Central memory CD4-positive, alpha-beta T cell (primary cell): Measurements from ENCODE around the gene SEMA6A.

Experiments
- DNase-seq: peaks from one replicate; pipeline ENCODE4 v3.0.0; 2022
- total RNA-seq, 3 experiments: gene quantifications; one replicate each; lab custom pipeline; 2026; lab: John Stamatoyannopoulos, UW

SEMA6A gene, protein sequence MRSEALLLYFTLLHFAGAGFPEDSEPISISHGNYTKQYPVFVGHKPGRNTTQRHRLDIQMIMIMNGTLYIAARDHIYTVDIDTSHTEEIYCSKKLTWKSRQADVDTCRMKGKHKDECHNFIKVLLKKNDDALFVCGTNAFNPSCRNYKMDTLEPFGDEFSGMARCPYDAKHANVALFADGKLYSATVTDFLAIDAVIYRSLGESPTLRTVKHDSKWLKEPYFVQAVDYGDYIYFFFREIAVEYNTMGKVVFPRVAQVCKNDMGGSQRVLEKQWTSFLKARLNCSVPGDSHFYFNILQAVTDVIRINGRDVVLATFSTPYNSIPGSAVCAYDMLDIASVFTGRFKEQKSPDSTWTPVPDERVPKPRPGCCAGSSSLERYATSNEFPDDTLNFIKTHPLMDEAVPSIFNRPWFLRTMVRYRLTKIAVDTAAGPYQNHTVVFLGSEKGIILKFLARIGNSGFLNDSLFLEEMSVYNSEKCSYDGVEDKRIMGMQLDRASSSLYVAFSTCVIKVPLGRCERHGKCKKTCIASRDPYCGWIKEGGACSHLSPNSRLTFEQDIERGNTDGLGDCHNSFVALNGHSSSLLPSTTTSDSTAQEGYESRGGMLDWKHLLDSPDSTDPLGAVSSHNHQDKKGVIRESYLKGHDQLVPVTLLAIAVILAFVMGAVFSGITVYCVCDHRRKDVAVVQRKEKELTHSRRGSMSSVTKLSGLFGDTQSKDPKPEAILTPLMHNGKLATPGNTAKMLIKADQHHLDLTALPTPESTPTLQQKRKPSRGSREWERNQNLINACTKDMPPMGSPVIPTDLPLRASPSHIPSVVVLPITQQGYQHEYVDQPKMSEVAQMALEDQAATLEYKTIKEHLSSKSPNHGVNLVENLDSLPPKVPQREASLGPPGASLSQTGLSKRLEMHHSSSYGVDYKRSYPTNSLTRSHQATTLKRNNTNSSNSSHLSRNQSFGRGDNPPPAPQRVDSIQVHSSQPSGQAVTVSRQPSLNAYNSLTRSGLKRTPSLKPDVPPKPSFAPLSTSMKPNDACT
- total RNA-seq, result 0 reads per million in 3 experiments

DNA sequence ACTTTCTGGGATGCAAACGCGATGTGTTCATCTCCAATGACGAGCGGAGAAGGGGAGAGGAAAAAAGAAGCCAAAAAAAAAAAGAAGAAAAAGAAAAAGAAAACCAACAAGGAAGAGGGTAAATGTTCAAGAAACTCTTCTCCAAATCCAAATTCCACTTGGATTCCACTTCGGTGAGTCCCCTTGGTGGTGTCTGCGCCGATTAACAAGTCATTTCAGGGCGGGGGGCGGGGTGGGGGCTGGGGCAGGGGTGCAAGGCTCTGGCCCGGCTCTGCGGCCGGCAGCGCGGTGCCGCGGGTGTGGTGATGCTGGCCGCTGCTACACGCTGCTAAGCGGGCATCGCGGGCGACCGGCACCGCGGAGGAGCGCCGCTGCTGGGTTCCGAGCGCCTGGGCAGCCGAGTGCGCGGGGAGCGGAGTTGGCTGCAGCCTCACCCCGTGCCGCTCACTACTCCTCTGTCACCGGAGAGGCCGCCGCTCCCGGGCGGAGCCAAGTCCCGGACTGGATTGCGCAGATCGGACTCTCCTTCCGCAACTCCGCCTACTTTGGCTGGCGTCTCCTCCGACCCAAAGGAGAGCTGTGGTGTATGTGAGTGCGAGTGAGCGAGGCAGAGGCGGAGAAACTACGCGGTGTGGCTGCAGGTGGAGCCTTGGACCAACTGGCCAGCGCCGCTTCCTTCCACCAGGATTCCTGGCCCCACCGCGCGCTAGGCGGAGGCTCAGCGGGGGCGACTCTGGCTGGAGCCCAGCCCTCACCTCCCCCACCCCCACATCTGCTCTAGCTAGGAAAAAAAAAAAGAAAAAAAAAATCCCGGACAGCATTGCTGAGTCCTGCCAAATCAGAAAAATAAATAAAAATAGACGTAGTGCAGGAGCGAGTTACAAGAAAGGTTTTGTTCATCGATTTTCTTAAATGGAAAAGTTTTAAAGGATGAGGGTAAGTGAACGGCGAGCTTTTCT is at the start of gene SEMA6A:
TSS of gene SEMA6A (minus strand) at position 457 of the 959 bp plus-strand sequence. CDS start 69,879 bp downstream, outside the sequence.
- no peak for DNase-seq

DNA sequence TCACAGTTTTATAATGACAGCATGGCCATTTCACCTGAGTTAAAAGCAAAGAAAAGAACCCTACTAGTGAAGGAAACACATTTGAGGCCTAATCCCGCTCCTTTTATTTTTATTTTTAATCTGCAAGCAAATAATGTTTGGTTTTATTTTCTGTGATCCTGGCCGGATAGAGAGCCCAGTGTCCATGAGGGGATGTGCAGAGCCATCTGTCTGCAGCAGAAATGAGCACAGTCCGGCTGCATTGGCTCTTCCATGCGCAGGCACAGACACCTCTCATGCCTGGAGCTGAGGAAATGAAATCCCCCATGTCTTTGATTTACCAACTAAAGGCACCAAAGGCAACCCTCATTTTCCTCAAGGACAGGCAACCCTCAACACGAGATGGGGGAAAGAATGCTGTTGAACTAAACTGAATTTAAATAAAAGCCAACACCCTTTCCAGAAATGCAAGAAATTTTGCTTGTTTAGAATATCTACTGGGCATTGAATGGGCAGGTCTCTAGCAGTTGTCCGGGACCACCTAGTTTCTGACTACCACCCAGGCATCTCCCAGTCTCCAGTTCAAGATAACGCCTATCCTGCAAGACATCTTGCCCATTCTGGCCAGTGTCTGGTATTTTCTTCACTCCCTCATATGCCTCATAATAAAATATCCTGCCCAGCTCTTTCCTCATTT is 47.9 kb upstream of the SEMA6A start:
- DNase-seq, result no peak

DNA sequence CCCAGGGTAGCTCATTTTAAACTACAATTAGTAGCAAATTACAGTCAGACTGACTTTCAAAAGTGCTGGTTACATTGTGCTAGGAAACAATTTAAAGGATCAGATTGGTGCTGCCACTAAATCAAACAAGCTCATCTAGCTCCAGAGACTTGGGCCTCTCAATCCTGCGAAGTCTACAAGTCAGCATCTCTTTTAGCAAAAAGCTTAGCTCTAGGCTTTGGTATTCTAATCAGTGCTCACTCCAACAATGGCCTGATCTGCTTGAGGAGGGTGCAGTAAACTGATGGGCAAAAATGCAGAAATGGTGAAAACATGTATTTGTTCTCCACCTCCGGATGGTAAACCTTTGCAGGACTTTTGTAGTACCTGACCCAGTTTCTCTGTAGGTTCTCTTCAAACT is 47.0 kb upstream of the SEMA6A start:
- no peak for DNase-seq

DNA sequence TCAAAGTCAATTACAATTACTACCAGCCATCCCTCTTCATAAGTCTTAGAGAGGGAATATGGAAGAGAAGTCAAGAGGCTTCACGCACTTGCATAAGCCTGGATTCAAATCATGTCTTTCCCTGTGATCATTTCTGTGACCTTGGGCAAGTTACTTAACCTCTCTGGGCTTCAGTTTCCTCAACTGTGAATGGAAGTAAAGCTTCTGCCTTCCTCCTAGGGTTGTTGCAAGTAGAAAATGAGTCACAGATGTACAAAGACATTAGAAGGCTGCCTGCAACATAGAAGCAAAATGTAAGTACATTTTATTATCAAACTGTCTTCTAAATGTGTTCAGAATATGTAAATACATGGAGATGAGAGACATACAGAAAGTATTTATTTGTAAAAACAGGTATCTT is 42.3 kb upstream of the SEMA6A start:
- no peak for DNase-seq

DNA sequence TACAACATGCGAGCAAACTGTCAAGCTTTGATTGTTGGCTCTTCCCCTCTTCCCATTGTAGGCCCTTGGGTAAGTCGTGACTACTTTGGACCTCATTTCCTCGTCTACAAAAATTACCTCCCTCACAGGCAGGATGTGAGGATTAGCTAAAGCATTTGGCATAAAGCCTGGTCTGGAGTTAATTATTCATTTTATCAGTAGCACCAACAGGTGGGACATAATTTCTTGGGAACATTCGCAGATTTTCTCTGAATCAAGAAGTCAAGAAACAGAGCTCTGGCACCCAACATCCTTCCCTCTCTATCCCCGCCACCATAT is 39.9 kb upstream of the SEMA6A start:
- DNase-seq, result no peak

DNA sequence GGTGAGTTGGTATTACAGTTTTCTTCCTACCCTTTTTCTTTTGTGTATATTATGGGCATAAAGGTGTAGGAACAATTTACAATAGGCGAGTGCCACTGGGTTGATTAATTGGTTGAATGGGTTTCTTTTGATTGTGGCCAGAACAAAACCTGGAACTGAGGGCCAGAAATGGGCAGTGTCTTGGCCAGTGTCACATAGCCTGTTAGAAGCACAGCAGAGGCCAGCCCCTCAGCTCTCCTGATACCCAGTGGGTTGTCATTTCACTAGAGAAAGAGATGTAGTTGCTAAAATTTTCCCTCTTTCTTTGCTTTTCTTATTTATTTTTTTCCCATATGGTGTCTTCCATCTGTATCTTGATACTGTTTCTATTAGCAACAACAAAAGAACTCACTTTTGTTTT is 38.8 kb upstream of the SEMA6A start:
- DNase-seq, result no peak

DNA sequence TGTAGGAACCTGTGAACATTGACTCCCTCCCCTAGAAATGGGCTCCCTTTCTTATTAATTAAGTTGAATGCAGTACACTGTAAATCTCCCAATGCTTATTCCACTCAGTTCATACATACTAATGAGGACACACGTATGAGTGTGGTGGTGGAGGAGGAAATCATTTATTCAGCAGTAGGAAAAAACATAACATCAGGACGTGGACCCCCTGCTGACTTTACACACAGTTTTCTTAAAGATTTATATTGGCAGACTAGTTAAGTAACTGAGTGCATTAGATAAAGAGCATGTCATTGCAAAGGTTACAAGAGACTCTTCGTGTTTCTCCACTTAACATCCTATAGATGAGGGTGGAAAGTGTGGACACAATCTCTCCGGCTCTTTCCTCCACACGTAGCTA is 37.8 kb upstream of the SEMA6A start:
- no peak for DNase-seq

DNA sequence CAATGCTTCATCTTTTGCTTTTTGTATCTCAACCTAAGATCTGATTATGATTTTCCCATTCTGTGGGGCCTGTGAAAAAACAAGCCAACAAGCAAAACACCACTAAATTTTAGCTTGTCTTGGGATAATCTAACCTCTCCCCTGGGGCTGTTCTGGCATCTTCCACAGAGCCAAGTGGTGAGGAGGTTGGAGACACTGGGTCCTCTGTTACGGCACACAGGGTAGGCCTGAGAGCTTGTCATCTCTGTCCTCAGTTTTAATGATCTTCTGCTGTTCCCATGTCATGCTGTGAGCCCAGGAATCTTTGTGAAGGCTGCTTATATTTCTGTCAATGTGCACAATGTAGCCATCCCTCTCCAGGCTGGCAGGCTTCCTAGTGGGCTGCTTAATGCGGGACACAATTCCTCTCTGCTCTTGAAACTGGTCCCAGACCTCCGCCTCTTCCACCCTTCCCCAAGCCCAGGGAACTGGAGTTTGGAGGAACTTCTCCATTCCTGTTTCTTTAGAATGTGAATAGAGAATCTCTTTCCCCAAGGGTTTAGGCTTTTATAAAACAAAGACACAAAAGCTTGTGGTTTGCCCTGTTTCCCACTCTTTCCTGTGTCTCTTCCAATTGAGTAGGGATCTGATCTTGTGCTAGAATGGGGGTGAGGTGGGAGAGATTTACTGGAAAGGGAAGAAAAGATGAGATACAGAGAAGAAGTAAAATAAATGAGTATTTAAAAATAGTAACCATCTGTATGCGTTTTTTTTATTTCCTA is 30.9 kb upstream of the SEMA6A start:
- DNase-seq, result no peak

DNA sequence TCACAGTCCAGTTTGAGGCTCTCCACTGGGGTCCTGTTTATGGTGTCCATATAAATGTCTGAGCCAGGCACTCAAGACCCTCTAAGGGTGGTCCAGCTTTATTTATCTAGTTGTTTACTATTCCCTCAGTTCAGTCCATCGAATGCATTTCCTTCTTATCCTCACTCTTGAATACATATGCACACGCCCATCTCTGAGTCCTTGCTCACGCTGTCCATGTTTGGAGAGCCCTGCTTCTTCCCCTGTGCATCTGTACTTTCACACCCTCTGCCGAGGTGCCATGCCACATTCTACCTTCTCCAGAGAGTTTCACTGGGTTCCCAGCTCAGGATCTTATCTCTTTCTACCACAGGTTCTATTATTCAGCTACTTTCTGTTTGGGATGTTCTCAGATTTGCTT is 30.2 kb upstream of the SEMA6A start:
- DNase-seq, result no peak

DNA sequence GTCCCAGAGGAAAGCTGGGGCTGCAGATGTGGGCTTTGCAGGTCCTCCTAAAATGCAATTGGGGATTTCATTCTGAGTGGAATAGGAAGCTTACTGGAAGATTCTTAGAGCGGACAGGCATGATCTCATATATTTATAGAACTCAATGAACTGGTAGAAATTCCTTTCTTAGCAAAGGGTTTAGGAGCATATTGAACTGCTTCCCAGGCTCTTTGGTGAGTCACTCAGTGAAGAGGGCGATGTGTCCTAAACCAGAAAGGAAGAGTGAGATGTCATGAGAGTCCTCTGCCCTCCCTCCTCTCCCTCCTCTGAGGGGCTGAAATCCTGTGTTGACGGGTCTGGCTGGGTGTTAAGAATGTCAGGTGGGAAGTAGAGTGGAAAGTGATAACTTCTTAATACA is 26.3 kb upstream of the SEMA6A start:
- DNase-seq, result no peak

DNA sequence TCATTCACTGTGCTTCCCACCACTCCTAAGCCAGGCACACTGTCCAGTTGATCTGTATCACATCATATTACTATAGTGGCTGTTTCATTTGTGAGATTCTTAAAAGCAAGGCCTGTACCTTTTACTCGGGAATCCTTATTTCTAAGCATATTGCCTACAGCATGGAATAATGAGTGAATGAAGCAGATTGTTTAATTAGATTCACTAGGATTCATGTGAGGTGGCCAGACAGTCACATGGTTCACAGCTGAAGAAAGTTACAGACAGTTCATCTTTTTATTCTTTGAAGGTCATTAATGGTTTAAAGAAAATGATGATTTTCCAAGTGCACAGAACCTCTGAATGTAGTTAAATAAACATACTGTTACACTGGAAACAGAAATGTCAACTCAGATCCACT is 24.3 kb upstream of the SEMA6A start:
- no peak for DNase-seq

DNA sequence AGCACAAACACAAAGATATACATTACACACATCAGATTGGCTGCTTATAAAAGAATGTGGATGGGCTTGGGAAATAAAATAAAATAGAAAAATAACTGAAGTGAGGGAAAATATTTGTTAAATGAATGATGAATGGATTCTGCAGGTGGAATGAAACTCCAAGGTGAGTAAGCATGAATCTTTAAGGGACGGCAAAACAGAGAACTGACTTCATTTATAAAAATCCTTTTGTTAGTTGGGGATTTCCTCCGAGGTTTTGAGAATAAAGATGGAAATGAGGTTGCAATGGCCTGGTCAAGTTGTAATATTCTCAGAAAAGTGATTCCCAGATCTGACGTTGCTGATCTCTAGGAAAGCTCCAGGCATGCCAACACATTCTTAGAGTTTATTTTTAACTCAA is 20.9 kb upstream of the SEMA6A start:
- no peak for DNase-seq

DNA sequence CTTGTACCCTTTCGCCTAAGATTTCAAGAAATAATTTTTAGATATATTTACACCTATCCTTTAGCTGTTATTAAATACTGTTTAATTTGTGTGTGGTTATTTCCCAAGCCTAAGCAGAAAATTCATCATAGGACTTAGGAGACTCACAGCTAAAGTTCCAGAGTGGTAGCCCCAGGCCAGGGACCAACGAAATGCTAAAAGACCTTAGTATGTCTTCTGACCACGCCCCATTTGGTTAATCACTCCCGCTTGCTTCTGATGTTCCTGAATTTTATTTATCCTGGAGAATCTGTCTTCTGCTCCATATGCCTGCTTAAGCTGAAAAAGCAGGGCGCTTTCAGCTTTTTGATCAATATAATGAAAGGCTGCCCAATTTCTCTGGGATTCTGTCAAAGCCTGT is 18.7 kb upstream of the SEMA6A start:
- no peak for DNase-seq

DNA sequence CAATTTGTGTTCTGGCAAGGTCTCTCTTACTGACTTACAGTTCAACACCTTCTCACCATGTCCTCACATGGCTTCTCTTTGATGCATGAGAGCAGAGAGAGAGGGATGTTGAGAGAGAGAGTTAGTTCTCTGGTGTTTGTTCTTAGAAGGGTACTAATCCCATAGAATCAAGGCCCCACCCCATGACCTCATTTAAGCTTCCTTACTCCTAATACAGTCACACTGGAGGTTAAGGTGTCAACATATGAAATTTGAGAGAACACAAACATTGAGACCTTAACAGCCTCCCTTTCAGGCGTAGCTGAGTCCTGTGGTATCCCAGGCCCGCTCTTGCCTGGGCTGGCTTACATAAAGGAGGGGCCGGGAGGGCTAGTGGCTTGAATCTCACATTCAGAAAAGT is 10.6 kb upstream of the SEMA6A start:
- DNase-seq, result no peak

DNA sequence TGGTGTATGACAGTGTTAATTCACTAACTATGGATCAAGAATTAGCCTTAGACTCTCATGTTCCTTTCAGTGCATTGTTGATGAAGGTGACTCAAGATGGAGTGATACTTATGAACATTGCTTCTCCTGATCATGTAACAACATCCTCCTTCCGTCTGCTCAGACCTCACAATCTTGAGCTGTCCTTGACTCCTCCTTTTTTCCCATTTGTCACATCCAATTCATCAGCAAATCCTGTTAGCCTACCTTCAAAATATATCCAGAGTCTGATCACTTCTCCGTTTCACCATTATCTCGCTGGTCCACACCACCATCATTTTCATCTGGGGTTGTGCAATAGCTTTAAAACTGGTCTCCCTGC is 9.2 kb upstream of the SEMA6A start:
- DNase-seq, result no peak

DNA sequence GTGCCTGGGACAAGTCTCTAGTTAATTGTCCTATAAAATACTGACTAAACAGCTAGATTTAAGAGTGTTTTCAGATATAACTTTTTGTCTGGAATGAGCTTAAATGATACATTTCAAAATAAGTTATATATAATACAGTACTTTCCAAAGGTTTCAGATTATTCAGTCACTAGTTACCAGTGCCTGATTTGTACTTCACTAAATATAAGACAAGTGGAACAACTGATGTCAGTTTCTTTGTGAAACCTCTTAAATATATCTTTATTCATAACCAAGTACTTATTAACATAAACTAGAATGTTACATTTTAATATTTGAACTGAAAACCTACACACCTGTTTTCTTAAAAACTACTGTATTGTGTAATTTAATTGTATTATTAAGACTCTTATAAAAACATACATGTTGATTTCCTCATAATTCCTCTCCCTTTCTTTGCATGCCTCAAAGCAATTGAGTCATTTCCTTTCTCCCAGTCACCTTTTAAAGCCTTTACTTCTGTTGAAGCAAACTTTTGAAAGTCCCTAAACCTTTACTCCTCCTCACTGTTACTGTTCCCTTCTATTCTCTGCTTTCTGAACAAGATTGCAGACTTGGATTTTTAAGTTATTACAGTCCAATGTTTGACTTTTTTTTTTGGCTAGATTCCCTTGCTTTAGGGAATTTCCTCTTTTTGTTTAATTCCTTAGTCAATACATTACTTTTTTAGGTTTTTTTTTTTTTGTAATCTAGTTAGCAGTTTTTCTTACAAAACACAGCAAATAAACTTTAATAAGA is 8.7 kb upstream of the SEMA6A start:
- DNase-seq, result no peak

DNA sequence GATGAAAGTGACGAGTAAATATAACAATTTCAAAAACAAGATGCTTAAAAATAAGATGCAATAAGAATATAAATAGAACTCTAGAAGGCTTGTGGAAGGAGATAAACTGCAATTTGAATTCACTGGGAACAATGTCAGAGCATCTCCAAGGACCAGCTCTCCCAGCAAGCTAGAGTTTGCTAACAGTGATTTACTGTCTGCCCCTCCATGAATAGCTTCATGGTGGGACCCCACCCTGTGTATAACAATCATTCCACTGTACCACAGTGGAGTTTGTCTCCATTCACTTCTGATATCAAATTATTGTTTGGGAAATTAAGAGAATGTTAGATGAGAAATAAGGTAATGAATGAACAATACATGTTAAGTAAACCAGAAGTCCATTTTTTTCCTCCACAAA is 7.3 kb upstream of the SEMA6A start:
- DNase-seq, result no peak

DNA sequence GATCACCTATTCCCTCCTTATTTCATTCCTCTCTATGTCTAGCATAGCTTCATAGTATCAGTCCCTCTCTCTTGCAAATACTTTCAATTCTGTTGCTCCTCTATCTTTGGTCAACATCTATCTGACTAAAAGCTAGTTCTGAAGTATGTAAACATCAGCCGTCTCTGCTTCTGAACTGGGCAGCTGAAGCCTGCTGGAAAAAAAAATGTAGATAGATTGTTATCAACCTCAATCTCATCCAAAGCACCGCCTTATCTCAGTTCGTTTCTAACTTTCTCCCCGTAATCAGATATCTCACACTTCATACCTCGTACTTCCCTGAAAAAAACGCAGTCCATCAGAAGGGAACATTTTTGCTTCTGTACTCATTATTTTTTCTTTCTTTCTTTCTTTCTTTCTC is 4.5 kb upstream of the SEMA6A start:
- no peak for DNase-seq

DNA sequence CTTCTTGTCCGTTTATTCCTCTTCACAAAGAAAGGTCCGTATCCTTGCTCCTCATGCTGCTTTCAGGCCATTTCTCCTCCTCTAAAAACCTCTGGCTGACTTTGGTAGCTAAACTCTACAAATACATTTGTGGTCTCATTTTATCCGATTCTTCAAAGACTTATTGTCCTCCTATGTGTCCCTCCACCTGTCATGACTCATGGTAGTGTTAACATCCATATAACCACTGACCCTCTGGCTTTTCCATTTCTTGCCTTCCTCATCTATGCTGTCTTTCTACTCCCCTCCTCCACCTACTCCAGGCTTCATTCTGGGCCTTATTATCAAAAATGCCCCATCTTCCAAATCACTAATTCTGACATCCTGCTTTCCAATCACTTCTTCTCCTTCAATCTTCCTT is 4.1 kb upstream of the SEMA6A start:
- no peak for DNase-seq

DNA sequence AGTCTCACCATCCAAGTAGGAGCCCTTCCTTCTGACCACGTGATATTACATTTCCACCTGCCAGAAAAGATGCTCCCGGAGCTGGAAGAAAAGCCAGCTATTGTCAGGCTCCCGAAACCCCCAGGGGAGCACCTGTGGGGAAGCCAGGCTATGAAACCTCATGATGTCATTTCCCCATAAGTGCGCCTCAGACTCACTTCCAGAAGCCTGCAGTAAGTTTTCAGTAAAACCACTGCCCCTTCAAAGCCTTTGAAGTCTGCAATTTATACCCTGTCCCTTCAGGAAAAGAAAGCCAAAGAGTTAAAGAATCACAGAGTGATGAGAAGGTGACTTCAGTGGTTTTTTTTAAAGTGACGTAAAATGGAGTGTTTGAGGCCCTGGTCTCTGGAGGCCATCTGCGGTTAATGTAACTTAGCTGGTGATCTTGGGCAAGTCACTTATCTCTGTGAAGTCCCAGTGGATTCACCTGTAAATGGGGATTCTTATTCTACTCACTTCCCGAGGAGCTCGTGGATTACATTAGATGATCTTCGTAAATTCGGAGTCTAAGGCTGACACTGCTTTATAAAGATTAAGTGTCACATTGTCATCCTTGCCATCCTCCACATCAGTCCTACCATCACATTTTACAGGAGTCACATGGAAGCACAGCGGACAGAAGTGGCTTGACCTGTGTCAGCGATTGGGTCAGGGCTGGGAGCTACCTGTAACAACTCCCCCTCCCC is 2.6 kb upstream of the SEMA6A start:
- DNase-seq, result no peak
